ENCODE data around the gene HOXD9.

The HOXD9 gene

GRCh38 chr2:176172007-176172894 is 49.7 kb downstream of the HOXD9 start:
- DNase-seq = no peak

- no peak for DNase-seq
These were observed 50.5 kb downstream of the HOXD9 start for GRCh38 chr2:176172895-176173566.

GRCh38 chr2:176173567-176174381 is 51.3 kb downstream of the HOXD9 start:
- DNase-seq = no peak

GRCh38 chr2:176174382-176174823 is 51.9 kb downstream of the HOXD9 start:
- no peak for DNase-seq

Measured in stimulated activated CD4-positive, alpha-beta T cell treated with anti-CD3 and anti-CD28 coated beads, Interleukin-2, amount 100 ng/mL, for 48 hours (primary cell).